Measurements from ENCODE around the gene BCOR. TPM values are rescaled to one million over a fixed set of nuclear protein-coding genes. Genes with fewer than 3 reads are reported as not detected.

Gene BCOR
- polyA plus RNA-seq, 4 donors, result 58.3 to 62.7 (median 61.3) TPM

DNA sequence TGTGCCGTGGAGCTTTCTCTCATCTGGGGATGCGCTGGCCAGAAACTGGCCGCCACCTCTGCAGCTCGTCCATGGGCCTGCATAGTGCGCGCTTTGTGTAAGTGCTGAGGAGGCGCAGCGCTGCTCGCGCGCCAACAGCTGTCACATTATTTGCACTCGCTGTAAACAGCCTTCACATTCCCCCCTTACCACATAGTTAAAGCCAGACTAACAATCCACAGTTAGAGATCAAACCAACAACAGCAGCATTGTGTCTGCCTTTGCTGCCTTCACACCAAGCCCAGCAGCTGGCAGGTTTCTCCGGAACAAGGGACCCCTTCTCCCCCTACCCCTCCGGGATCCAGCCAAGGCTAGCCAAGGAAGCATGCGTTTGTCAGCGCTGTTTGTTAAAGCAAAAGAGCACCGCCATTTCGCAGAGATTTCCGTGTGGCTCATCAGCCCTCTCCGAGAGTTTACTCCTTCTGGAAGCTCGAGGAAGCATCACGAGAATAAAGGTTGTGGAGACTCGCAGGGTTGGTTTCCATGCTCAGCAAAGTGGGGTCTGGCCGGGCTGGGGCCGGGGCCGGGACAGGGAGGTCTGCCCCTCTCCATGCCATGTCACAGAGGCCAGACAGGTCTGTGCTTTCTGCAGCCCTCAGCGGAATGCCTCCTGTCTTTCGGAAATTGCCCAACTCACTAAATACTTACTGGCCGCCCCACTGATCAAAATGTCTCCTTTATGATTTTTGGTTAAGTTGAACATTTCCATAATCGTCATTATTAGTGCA lies 11.0 kb downstream of the BCOR start:
- no peak for DNase-seq (ENCODE audit: low read depth in 4 of 4, low spot score in 3 of 4)

DNA sequence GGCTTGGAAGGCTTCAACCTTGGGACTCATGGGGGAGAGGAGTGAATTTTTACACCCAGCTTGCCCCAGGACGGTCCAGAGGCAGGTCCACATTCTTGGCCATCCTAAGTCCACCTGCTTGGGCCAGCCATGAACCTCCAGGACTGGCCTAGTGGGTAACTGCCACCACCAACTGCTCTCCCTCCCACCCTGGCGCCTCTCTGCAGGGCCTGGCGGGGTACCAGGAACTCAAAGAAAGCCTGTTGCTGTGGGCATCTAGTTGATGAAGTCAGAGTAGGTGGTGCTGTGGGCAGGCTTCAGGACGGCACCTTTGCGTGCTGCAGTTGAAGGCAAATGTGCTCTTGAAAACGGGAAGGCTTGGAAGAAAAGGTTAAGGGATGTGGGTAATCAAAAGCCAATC lies 12.0 kb downstream of the BCOR start:
- no peak for DNase-seq (ENCODE audit: low read depth in 4 of 4, low spot score in 3 of 4)

DNA sequence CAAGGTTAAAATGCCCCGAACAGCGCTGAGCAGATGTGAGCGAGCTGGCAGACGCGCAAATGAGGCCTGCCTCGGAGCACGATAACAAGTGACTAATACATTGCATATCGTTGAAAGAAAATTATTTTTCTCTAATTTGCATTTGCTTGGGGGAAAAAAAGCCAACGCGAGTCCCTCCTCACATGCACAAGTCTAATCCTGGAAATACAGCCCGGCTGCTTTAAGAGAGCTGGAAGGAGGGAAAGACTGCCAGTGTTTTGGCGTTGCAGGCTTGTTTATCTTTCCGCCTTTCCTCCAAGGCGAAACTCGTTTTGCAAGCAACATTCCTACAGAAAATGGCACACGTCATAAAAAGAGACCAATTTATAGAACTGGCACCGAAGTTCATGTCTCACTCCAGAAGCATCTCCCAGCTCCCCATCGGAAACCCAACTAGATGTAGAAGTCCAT lies 12.6 kb downstream of the BCOR start:
- no peak for DNase-seq (ENCODE audit: low read depth in 4 of 4, low spot score in 3 of 4)

DNA sequence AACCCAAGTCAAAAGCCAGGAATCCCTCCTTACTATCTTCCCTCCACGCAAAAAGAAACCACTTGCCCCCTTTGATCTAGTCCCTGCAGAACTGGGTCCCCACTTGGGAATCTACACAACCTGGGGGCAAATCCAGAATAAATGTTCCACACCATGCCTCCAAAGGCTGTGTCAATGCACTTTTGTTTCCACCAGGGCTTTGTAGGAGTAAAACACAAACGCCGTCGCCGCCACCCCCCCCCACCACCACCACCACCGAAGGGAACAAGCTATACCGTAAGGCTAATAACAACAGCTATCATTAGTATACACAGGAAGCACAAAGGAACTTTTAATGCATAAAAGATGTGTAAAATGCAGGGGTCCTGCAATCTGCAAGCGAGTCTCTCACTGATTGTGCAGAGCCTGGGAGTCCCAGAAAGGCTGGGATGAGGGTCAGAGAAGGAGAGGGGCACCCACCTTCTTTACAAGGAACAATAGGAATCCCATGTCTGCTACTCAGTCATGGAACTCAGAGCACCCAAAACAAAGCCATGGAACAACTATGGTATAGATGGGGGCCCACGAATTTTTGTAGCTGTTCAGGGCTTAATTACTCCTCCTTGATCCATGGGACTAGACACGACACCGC lies 13.2 kb downstream of the BCOR start:
- DNase-seq (ENCODE audit: low read depth in 4 of 4, low spot score in 3 of 4), result no peak

DNA sequence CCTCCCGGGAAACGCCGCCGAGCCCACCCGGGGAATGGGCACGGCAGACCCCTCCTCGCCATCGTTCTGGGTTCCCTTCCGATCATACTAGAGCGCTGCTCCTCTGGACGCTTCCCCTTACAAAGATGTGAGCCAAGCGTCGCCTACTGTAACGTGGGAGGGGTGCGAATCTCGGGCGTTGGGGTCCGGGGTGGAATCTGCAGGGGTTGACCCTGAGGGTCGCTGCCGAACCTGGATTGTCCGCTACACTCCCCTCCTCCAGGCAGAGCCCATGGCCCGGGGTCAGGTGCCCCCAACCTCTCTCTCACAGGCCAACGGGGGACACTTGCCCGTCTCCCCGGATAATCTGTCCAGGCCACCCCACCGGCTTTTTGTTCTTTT lies 13.8 kb downstream of the BCOR start:
- no peak for DNase-seq (ENCODE audit: low read depth in 4 of 4, low spot score in 3 of 4)

DNA sequence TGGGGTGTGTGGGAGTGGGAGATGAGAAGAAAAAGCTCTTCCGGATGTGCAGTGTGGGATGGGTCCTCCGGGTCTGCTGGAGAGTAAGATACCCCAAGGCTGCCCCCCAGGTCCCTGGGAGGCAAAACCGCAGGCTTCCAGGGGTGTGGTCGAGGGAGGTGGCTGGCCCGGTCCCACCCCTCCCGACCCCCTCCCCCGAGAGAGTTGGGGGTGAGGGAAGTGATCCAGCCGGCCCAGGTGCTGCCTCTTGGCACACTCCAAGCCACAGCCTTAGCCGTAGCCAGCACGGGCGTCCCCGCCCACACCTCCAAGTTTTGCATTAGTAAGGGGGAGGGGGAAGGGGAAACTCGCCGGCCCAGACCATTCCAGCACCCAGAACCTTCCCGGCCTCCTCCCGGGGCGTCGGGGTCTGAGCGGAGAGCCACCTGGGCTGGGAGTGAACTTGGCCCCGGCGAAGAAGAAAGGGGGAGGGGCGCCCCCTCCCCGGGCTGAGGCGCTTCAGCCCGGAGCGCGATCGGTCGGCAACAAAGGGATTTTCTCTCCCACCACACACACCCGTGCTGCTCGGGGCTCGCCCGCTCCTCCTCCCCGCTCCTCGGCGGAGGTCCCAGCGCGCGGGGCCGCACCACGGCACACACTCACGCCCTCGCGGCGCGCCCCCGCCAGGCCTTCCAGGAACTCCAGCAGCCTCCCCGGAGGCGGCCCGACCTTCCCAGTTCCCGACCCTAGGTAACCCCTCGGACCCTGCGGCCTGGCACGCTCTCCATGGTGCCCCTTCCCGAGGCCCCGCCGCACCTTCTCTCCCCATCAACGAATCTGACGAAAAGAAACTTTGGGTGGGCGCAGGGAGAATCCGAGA lies 14.4 kb downstream of the BCOR start:
- no peak for DNase-seq (ENCODE audit: low read depth in 4 of 4, low spot score in 3 of 4)

DNA sequence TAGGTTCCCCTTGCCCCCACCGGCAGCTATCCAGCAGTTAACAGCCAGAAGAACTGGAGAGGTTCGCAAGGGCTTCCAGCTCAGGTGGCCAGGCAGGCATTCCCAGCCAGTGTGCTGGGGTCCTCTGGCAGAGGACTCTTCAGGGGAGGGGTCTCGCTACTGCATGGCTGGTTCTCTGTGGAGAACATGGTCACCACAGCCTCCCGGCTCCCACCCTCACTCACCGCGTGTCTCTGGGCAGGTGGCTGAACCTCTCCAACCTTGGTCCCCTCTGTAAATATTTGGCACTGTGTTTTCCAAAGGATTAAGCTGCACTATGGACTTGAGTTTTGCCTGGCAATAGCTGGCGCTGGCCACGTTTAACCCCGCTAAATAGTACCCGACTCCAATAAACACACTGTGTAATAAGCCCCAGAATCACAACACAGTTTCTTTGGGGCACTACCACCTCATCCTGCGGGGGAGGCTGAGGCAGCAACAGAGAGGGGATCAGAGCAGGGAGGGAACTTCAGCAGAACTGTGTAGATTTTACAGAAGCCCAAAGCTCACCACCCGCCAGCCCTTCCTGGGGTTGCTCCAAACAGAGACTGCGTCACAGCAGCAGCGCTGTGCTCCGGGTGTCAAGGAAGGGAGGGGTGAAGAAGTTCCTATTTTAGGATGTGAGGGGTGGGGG lies 15.2 kb downstream of the BCOR start:
- DNase-seq (ENCODE audit: low read depth in 4 of 4, low spot score in 3 of 4), result no peak

DNA sequence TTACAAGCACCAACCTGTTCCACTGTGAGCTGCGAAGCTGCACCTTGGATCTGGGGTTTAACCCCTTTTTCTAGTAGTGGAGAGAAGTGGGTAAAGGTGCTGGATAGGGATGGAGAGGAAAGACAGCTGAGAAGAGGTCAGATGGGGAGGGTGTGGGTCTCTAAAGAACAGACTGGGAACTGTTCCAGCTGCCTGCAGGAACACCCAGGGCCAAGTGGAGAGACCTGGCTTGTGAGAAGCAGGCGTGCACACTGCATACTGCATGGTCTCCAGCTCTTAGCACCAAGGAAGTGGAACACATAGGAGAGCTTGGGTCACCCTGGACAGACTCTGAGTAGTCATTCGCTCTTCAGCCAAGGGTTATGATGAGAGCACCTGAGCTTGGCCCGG lies 16.1 kb downstream of the BCOR start:
- DNase-seq (ENCODE audit: low read depth in 4 of 4, low spot score in 3 of 4), result no peak

DNA sequence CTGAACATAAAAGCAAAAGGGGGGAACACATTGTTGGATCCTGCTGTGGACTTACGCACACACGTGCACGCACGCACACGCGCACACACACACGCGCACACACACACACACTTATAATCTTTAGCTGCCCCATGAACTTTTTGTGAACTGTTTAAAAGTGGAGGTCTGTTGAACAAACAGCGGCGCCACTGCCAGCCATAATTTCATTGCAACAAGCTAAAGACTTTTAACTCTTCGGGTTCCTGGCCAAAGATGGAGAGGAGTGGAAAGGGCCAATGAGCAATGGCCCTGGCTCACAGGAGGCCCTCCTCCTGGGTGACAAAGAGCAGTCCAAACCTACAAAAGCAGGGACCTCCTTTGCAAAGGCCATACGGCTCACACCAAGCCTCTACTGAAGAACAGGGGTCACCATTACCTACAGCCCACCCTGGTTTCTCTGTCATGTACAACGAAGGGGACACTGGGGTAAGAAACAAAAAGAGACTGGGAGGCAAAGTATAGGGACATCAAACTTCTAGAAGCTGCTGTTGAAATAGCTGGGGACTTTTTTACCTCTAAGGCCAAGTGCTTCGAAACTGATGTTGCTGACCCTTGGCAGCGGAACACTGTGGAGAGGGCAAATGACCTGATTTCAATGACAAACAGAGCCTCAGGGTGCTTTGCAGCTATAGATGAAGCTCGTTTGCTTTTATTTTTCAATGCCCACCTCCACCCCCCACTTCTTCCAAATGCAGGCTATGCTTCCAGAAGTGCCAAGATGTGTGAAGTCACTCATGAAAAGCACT lies 16.7 kb downstream of the BCOR start:
- DNase-seq (ENCODE audit: low read depth in 4 of 4, low spot score in 3 of 4), result no peak

DNA sequence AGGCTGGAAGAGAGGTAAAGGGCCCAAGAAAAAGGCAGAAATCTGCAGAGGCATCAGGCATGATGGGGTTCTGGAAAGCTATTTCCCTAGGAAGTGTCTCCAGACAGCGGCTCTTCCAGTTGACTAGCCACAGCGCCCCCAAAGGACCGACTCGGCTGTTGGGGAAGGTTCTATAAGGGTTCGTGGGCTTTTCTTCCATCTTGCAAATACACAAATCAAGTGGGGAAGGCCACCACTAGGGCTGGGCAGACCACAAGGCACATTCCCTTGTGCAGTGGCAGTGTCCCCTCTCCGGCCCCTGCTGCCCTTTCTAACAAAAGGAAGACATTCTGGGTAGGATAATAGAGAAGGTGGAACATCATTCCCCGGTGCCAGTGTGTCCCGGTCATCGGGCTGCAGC lies 18.2 kb downstream of the BCOR start:
- DNase-seq (ENCODE audit: low read depth in 4 of 4, low spot score in 3 of 4), result no peak

DNA sequence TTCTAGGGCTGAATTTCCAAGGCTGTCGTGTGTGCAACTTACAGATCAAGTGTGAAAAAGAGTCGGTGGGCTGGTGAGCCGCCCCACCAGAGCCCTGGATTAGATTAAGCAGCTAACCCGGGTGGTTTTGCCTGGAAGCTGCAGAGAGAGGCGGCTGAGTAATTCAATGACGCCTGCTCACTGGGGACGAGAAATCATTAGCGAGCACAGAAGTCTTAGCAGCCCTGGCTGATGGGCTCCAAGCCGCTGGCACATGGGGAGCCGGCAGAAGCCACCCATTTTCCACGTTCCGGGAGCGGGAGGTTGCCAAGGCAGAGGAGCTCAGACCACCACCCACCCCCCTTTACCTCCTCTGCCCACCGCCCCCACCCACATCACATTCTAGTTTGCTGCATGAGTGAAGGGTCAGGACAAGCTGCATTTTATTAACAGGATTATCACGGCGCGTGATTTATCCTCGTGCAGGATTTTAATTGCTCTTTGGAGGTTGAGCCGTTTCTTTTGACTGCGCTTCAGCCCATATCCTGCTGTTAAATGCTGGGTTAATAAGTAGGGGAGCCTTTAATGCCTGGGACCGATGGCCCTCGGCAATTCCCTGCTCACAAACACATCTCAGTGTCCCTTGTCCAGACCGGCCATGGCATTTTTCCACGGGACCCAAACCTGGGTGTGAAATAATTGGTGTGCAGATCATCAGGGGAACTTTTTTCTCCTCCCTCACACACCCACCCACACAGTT lies 19.1 kb downstream of the BCOR start:
- no peak for DNase-seq (ENCODE audit: low read depth in 4 of 4, low spot score in 3 of 4)

DNA sequence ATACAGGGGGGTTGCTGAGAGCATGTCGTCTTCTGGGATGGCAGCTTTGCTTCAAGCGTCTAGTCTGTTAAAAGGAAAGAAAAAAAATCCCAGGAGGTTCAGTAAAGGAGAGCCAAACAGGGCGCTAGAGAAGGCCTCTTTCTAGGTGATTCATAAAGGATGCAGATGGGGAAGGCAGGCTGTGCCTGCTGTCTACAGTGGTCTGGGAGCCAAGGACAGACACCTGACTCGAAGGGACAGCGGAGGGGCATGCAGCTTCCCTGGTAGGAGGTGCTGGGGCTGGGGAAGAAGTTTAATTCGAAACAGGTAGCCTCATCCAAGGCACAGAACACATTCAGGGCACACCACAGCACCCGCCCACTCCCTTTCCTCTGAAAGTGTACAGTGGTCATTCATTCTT lies 19.9 kb downstream of the BCOR start:
- no peak for DNase-seq (ENCODE audit: low read depth in 4 of 4, low spot score in 3 of 4)

DNA sequence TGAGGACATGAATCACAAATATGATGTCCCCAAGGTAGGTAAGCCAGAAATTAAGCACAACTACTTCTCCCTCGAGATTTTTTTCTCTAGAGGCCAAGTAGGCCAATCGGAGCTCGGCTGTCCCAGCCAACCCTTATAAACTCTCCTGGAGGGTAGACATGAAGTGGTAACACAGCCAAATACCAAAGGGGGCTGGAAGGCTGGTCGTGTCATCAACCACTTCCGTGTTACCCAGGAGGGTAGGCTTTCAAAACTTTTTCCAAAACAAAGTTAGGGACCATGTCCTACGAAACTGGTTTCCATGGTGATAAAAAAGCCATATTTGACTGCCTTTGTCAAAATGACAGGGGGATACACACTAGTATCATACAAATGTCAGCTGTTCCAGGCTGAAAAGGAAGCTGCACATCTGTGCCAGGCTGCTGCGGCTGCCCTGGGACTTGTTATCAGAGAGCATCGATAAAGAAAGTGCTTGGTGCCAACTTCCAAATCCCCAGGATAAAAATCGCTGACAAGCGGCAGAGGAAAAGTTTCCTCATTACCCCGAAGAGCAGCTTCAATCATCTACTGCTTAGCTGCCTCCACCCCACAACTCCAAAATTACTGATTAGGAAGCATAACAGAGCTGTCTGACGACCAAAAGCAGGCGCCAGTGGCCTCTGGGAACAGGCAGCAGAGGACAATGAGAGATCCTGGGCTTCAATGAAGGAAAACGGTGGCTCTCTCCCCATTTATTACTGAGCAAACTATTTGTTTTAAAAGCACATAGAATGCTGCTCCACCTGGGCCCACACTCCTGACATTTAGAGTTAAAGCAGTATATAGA lies 20.8 kb downstream of the BCOR start:
- DNase-seq (ENCODE audit: low read depth in 4 of 4, low spot score in 3 of 4), result no peak

DNA sequence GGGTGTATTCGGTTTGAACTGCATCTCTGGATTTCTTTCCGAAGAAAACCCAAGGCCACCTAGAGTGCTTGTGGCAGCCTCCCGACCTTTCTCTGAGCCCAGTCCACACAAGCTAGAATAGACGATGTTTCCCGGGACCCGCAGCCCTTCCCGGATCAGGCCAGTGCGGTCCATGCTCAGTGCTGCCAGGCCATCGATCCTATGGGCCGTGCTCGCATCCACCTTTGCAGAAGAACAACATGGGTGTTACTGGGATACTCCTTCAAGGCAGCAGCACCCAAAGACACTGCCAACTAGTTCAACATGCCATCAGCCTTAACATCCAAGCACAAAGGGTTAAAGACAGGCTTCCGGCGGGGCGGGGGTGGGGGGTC lies 22.8 kb downstream of the BCOR start:
- no peak for DNase-seq (ENCODE audit: low read depth in 4 of 4, low spot score in 3 of 4)

DNA sequence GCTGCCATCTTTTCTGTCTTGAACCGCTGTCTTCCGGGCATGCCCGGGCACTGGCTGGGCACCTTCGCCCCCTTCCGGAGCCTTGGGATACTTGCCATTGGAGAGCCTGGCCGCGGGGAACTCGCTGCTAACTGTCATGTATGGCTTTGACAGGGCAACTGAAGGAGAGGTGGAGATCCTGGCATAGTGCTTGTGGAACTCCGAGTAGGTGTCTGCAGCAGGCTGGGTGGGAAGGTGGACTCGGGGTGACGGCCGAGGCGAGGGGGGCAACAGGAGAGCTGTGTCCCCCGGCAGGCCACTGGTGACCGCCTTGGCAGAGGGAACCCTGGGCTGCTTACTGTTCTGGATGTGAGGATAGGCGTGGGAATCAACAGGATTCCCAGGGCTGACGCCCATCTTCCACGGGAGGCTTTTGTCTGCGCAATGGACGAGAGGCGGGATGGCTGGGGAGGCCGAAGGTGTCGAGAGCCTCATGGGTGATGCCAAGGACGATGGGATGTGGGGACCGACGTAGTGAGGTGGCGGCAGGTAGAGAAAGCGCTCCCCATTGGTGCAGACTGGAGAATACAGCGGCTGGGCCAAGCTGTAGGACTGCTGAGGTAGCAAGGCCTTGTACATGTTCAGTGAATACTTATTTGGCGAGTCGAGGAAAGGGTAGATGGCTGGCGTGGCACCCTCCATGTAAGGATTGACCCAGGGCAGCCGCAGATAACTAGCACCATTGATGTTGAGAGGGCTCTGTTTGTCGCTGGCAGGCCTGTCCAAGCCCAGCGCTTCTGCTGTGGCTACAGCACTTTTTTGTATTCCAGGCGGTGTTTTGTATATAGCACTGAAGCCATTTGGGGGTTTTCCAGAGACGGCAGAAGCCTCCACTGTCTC lies 23.4 kb downstream of the BCOR start:
- DNase-seq (ENCODE audit: low read depth in 4 of 4, low spot score in 3 of 4), result no peak

DNA sequence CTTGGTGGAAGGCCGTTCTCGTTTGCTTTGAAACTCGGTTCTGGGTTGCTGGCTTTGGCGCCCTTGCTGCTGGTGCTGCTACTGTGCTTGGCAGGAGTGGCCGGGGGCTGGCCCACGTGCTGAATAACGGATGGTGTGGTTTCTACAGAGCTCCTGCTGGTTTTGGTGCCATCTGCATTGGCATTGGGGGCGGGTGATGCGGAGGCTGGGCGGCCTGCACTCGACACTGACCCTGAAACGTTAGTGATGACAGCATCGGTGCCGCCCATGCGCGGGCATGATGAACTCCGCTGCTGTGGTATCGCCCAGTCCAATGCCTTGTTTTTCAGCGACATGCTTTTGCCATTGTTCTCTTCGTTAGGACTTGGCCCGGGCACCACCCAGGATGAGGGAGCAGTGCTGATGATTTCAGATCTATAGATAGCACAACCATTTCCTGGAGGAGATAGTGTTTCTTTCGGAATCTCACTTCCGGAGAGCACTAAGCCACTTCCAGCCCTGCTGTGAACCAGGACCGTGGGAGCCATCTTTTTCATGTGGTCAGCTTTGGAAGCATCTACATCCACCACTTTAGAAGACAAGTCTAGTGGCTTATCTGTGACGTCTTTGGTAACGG lies 24.2 kb downstream of the BCOR start:
- no peak for DNase-seq (ENCODE audit: low read depth in 4 of 4, low spot score in 3 of 4)

DNA sequence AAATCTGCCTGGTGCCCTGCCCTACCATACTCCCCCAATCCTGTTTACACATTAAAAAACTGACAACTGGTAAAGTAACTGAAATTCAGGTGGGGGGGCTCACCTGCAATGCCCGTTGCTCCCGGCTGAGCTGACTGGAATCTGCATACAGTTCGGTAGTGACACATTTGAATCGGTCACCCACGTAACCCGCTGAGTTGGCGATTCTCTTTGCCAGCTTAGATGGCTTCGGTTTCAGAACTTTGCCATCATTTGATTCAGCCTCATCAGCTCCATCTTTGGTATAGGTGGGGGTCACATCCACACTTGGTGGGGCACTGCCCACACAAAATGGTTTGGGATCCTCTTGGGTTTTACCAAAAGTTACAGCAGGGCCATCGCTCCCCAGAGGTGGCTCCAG lies 25.5 kb downstream of the BCOR start:
- no peak for DNase-seq (ENCODE audit: low read depth in 4 of 4, low spot score in 3 of 4)

Data from right renal pelvis (tissue), 4 donors.